Esophagus (tissue), 2 donors: ENCODE results near the gene PCNA. TPM values are rescaled to one million over a fixed set of nuclear protein-coding genes. Genes with fewer than 3 reads are reported as not detected.

Experiments
- H3K27ac ChIP-seq, 2 donors: one replicate each; pipeline ENCODE4 v1.5.1; 2013; ENCODE audit warnings: low read depth in 2 of 2, mild to moderate bottlenecking in 2 of 2, inconsistent platforms in 1 of 2, low read length in 1 of 2, moderate library complexity in 1 of 2
- H3K27me3 ChIP-seq, 2 donors: one replicate each; pipeline ENCODE4 v1.6.1; 2013; ENCODE audit warnings: low read length in 2 of 2, control low read depth in 1 of 2, mild to moderate bottlenecking in 1 of 2; ENCODE audit not compliant: insufficient read depth in 2 of 2, control insufficient read depth in 1 of 2
- H3K36me3 ChIP-seq, 2 donors: one replicate each; pipeline ENCODE4 v1.6.1; 2013; ENCODE audit warnings: low read length in 1 of 2; ENCODE audit not compliant: control insufficient read depth in 2 of 2, insufficient read depth in 2 of 2
- H3K4me1 ChIP-seq, 2 donors: one replicate each; pipeline ENCODE4 v1.6.1; 2013; ENCODE audit warnings: low read length in 1 of 2; ENCODE audit not compliant: control insufficient read depth in 2 of 2, insufficient read depth in 2 of 2
- H3K4me3 ChIP-seq, 2 donors: one replicate each; pipeline ENCODE4 v1.5.1; 2013; ENCODE audit warnings: low read length in 2 of 2, mild to moderate bottlenecking in 2 of 2, low read depth in 1 of 2, moderate library complexity in 1 of 2
- H3K9me3 ChIP-seq, 2 donors: one replicate each; pipeline ENCODE4 v1.6.1; 2013; ENCODE audit warnings: mild to moderate bottlenecking in 2 of 2, low read depth in 1 of 2, low read length in 1 of 2, moderate library complexity in 1 of 2; ENCODE audit not compliant: control insufficient read depth in 2 of 2, insufficient read depth in 1 of 2
- WGBS, 2 donors: extraction: QIAGEN DNeasy Blood & Tissue Kit; methylation state at CpG; one replicate each; pipeline ENCODE4 v1.1.7; 2013; 5-methylcytosine and 5-hydroxymethylcytosine counted together
- polyA plus RNA-seq, 2 donors: library from polyadenylated mRNA; stranded (reverse); fragments of 200-250 nt; gene quantifications; one replicate each; pipeline ENCODE4 v1.2.3, GENCODE V29; 2013
- donor health status: healthy with polysubstance abuse.
- donor health status: Bipolar disorder and iron deficiency.

PCNA gene
- polyA plus RNA-seq, 2 donors, result 61.2 to 143 TPM

GRCh38 chr20:5154543-5154925 is 34.8 kb upstream of the PCNA start:
- no peaks in the 10 kb centered on the region for H3K36me3 ChIP-seq
- no peak overlapping the region for H3K4me3 ChIP-seq
- peaks cover 0 to 2% of the 10 kb centered on the region in 2 donors for H3K4me1 ChIP-seq
- WGBS, 2 donors, result 92 to 98% methylated on average over 6 of the region's 6 CpGs
- H3K27me3 ChIP-seq, result no peaks in the 10 kb centered on the region
- no peaks in the 10 kb centered on the region for H3K9me3 ChIP-seq
- H3K27ac ChIP-seq, result no peak overlapping the region

- H3K27me3 ChIP-seq, result no peaks in the 10 kb centered on the region
- no peak overlapping the region for H3K4me3 ChIP-seq
- H3K4me1 ChIP-seq, result peaks cover 0 to 2% of the 10 kb centered on the region in 2 donors
- H3K36me3 ChIP-seq, result no peaks in the 10 kb centered on the region
- 79 to 84% methylated on average over 5 of the region's 5 CpGs for WGBS, 2 donors
- no peaks in the 10 kb centered on the region for H3K9me3 ChIP-seq
- H3K27ac ChIP-seq, result no peak overlapping the region
Measured at GRCh38 chr20:5153612-5154542, 34.1 kb upstream of the PCNA start.

DNA sequence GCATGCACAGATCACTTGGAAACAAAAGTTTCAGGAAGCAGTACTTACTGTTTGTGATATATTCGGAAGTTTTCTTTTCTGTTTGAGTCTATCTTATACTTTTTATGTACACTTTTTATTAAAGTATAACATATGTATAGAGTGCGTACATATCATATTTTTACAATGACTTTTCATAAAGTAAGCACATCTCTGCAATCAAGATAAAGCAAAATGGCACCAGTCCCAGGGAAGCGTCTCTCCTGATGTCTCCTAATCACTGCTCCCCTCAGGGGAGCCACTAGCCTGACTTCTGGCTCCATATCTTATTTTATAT is 33.4 kb upstream of the PCNA start:
- Histone ChIP-seq H3K27me3 (no peaks in the 10 kb centered on the region), H3K4me3 (no peak overlapping the region), H3K4me1 (peaks cover 0 to 2% of the 10 kb centered on the region in 2 donors), H3K27ac (no peak overlapping the region), H3K36me3 (no peaks in the 10 kb centered on the region), H3K9me3 (no peaks in the 10 kb centered on the region)
- WGBS, 2 donors, result 87 to 94% methylated on average over 3 of the region's 3 CpGs

DNA sequence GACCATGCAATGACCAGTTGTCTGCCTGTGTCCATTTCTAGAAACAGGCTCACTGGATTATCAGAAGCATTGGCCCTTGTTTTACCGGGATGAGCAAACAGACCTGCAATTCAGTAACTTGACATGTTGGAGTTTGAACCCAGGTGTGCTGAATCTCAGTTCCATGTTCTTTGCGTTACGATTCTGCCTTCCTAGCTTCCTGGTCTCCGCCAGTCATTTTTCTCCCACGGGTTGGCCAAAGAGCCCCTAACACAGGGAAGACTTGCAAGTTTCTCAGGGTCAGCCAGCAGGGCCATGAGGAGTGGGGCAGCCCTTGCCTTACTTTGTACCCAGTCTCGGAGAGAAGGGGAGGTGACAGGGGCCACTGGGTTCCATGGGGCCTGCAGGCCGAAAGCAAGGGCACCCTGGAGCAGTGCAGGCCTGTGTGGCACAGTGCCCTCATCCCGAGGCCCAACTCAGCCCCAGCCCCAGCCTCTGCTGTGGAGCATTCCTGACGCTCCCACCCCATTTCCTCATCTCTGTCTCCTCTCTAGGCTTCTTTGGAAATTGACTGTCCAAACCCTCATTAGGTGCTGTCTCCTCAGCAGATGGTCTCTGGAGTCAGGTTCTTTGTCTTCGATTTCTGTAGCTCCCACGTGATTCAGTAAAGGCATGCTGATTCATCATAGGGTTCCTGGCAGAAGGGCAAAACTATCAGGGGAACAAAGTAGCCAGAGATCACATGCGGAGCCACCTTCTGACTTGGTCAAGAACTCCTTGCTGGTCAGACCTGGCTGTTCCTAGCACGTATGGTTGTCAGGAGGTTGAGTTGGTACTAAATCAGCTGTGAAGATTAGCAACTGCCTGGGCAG is 30.7 kb upstream of the PCNA start:
- Histone ChIP-seq H3K27me3 (no peaks in the 10 kb centered on the region), H3K4me3 (no peak overlapping the region), H3K4me1 (peaks cover 0 to 2% of the 10 kb centered on the region in 2 donors), H3K27ac (no peak overlapping the region), H3K36me3 (no peaks in the 10 kb centered on the region), H3K9me3 (no peaks in the 10 kb centered on the region)
- 79 to 83% methylated on average over 13 of the region's 13 CpGs for WGBS, 2 donors

DNA sequence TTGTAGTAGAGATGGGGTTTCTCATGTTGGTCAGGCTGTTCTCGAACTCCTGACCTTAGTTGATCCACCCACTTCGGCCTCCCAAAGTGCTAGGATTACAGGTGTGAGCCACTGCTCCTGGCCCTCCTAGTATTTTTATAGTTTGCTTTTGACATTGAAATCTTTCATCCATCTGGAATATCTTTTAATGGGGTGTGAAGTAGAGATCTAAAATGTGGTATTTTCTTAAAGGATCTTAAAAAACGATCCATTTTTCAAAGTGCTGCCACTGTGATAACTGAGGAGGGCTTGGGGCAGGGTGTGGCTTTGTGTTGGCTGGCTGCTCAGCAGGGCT is 30.1 kb upstream of the PCNA start:
- Histone ChIP-seq H3K27me3 (no peaks in the 10 kb centered on the region), H3K27ac (no peak overlapping the region), H3K9me3 (no peaks in the 10 kb centered on the region), H3K4me1 (peaks cover 0 to 2% of the 10 kb centered on the region in 2 donors), H3K4me3 (no peak overlapping the region), H3K36me3 (no peaks in the 10 kb centered on the region)
- 85 to 91% methylated on average over 3 of the region's 3 CpGs for WGBS, 2 donors

DNA sequence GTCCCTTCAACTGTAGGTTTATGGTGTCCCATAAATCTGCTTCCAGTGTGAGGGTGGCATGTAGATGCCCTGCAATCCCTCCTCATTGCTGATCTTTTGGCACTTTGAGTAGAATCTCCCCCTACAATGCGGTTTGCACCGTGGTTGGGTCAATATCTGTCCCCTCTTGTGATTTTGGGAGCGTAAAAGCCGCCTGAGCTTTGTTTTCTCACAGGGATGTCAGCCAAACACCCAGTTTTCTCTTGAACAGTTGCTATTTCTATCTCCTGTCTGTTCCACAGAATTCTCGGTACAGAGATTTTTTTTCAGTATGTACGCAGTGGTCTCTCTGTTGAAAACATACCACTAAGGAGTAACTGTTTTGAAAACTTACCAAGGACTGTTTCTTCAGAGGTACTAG is 28.8 kb upstream of the PCNA start:
- 74 to 78% methylated on average over 6 of the region's 6 CpGs for WGBS, 2 donors

DNA sequence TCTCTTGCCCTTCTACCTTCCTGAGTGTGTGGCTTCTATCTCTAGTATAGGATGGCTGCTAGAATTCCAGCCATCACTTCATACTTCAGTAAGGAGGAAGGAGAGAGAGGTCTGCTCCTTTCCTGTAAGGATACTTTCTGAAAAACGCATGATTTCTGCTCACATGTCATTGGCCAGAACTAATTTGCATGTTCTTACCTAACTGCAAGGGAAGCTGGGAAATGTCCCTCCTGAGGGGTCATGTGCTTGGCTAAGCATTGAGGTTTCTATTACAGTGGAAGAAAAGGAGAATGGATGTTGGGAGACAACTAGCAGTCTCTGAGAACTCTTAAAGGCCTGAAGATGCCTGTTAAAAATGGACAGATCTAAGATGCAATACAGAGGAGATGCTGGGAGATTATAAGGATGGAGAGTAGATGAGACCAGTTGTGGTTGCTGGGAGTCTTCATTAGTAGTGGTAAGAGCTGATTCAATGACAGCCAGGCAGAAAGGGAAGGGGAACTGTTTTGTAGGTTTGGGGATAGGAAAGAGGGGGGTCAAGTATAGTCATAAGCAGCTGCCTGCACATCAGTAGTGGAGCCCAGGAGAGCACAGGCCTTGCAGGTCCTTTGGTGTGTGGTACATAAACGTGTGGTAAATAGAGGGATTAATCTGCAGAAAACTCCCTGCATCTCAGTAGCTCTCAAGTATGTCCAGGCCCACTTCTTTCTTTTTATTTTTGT is 27.3 kb upstream of the PCNA start:
- H3K4me1 ChIP-seq, result peaks cover 0 to 4% of the 10 kb centered on the region in 2 donors
- H3K9me3 ChIP-seq, result no peaks in the 10 kb centered on the region
- no peak overlapping the region for H3K27ac ChIP-seq
- H3K27me3 ChIP-seq, result no peaks in the 10 kb centered on the region
- no peaks in the 10 kb centered on the region for H3K36me3 ChIP-seq
- no peak overlapping the region for H3K4me3 ChIP-seq
- 69 to 72% methylated on average over 2 of the region's 2 CpGs for WGBS, 2 donors

More for the DNA sequence above, 28.8 kb upstream of the PCNA start:
- Histone ChIP-seq H3K36me3 (no peaks in the 10 kb centered on the region), H3K9me3 (no peaks in the 10 kb centered on the region), H3K4me1 (peaks cover 0 to 4% of the 10 kb centered on the region in 2 donors), H3K27me3 (no peaks in the 10 kb centered on the region), H3K27ac (no peak overlapping the region), H3K4me3 (no peak overlapping the region)

DNA sequence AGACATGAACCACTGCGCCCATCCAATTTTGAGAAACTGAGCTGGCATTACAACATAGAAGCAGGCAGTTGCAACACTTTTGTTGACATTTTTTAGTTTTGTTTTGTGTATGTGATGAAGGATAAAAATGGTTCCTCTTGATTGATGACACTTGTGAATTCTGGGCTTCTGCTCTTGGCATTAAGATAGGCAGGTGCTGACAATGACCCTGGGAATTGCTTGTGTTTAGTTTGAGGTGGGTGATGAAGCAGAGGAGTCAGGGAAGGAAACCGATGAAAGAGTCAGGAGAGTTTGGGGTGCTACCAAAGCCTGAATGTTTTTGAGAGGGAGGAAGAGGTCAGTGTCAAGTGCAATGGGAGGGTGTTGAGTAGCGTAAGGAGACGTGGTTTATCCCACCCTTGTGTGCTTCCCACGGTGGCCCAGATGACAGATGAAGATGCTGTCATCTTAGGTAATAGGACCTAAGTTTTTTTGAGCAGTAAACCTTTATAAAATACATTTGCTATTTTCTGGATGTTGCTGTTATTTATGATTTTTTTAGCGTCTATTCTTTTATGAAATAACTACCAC is 26.4 kb upstream of the PCNA start:
- no peak overlapping the region for H3K4me3 ChIP-seq
- no peaks in the 10 kb centered on the region for H3K27me3 ChIP-seq
- H3K27ac ChIP-seq, result no peak overlapping the region
- H3K4me1 ChIP-seq, result peaks cover 0 to 4% of the 10 kb centered on the region in 2 donors
- WGBS, 2 donors, result 90 to 91% methylated on average over 6 of the region's 6 CpGs
- no peaks in the 10 kb centered on the region for H3K9me3 ChIP-seq
- no peaks in the 10 kb centered on the region for H3K36me3 ChIP-seq

GRCh38 chr20:5145365-5146098 is 25.8 kb upstream of the PCNA start:
- Histone ChIP-seq H3K9me3 (no peaks in the 10 kb centered on the region), H3K4me3 (no peak overlapping the region), H3K27me3 (no peaks in the 10 kb centered on the region), H3K36me3 (no peaks in the 10 kb centered on the region), H3K4me1 (peaks cover 0 to 4% of the 10 kb centered on the region in 2 donors), H3K27ac (no peak overlapping the region)
- WGBS, 2 donors, result 80 to 84% methylated on average over 5 of the region's 5 CpGs
